Heart left ventricle (tissue), 13 donors: ENCODE results near the gene MEF2A.

Source experiments
- POLR2A ChIP-seq, 2 donors: fragments of 450-650 bp; IDR thresholded peaks; one replicate each; pipeline ENCODE4 v1.6.1; 2017; ENCODE audit warnings: antibody characterized with exemption in 2 of 2, mild to moderate bottlenecking in 2 of 2, moderate library complexity in 2 of 2
- TF ChIP-seq, protein P1 (sequence below), 12 donors: fragments of 200-600 bp; sonication (generic) in 4 of 12; IDR thresholded peaks; one replicate each; pipeline versions ENCODE4 v1.5.0 to v1.8.0; 2018 to 2022; ENCODE audit warnings: antibody characterized with exemption in 12 of 12, mild to moderate bottlenecking in 5 of 12
- donor health status: ischemic (EF 13 %, LVEDD 7.1; RV severe dilation, severe dysfunction).
- donor health status: DM: no; HTN: yes; CAD: no.
- donor health status: DM: no; HTN: no; CAD: no.
- donor health status: ischemic (EF 25% LVEDD 6.9; RV normal size, moderate dysfunction).
- donor health status: ischemic (EF 25% LVEDD 5.7; RV mildly dilated, moderate dysfunction).
- donor health status: ischemic (EF 35%, LVEDD 5.7; RV mildly dilated, moderate dysfunction).
- donor health status: nonischemic (EF 11% LVEDD 7.7; RV severe dilation, severe dysfunction).
- donor health status: DM: yes; HTN: yes; CAD: no.
- donor health status: PGD.
- donor health status: ischemic (EF 29% LVEDD 5.4; RV normal size, mild dysfunction).
- donor health status: nonischemic (EF 23%, LVEDD 6.1; RV moderate dilation, normal function).

DNA sequence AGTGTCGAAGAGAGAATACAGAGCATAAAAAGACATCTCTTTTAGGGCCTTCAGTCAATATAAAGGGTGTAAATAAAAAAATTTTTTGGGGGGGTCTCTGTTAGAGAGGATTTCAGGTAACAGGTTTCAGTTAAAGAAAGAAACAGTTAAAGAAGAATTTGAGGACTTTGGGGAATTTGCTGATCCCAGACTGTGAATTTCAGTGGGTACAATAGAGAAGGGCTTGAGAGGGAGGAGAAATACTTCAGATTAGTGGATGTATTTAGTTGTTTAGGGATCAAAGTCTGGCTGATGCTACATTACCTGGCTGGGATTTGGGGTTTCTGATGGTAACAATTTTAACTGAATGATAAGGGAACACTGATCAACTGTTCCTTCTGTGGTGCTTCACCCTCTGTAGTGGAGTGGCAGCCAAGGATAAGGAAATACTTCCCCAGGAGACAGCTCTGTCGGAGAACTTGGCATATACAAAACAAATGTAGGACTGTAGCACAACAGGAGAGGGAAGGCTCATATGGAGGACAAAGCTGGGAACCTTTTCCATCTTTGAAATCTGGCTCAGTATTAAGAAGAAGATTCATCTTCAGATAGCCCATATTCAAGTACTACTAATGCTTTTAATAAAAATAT lies 79.2 kb downstream of the MEF2A start:
- TF ChIP-seq, protein P1, sequence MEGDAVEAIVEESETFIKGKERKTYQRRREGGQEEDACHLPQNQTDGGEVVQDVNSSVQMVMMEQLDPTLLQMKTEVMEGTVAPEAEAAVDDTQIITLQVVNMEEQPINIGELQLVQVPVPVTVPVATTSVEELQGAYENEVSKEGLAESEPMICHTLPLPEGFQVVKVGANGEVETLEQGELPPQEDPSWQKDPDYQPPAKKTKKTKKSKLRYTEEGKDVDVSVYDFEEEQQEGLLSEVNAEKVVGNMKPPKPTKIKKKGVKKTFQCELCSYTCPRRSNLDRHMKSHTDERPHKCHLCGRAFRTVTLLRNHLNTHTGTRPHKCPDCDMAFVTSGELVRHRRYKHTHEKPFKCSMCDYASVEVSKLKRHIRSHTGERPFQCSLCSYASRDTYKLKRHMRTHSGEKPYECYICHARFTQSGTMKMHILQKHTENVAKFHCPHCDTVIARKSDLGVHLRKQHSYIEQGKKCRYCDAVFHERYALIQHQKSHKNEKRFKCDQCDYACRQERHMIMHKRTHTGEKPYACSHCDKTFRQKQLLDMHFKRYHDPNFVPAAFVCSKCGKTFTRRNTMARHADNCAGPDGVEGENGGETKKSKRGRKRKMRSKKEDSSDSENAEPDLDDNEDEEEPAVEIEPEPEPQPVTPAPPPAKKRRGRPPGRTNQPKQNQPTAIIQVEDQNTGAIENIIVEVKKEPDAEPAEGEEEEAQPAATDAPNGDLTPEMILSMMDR (IDR thresholded peaks at IDR 0.05): no peak
- TF ChIP-seq POLR2A (IDR thresholded peaks at IDR 0.05): no peak
